ENCODE data around the gene CHRNA3.

- TF ChIP-seq CTCF (IDR thresholded peaks at IDR 0.05), result no peak
- TF ChIP-seq POLR2A (IDR thresholded peaks at IDR 0.05), result no peak
Measured at GRCh38 chr15:78641749-78642275, 21.0 kb upstream of the CHRNA3 start.
